Measurements from ENCODE around the gene TNS3. TPM values are rescaled to one million over a fixed set of nuclear protein-coding genes. Genes with fewer than 3 reads are reported as not detected.
A peak's percentile ranks its signal among the peaks of the same experiment; 100 is the strongest.

TNS3 gene
- total and polyA plus RNA-seq, 2 of the 13 experiments (the other 11 are each of a cell fraction or from before 2014, with no cell fraction given), result 52.9 to 55.7 TPM

- TF ChIP-seq ZNF605 (CRISPR knock-in tag; IDR thresholded peaks at IDR 0.05), result peak; percentile 61; the same call in 1 of the 2 replicates
- TF ChIP-seq ZNF292 (CRISPR knock-in tag; IDR thresholded peaks at IDR 0.05; ENCODE audit: borderline replicate concordance, low read depth), result peak; percentile 17; the same call in 1 of the 2 replicates
- TF ChIP-seq, protein P1, sequence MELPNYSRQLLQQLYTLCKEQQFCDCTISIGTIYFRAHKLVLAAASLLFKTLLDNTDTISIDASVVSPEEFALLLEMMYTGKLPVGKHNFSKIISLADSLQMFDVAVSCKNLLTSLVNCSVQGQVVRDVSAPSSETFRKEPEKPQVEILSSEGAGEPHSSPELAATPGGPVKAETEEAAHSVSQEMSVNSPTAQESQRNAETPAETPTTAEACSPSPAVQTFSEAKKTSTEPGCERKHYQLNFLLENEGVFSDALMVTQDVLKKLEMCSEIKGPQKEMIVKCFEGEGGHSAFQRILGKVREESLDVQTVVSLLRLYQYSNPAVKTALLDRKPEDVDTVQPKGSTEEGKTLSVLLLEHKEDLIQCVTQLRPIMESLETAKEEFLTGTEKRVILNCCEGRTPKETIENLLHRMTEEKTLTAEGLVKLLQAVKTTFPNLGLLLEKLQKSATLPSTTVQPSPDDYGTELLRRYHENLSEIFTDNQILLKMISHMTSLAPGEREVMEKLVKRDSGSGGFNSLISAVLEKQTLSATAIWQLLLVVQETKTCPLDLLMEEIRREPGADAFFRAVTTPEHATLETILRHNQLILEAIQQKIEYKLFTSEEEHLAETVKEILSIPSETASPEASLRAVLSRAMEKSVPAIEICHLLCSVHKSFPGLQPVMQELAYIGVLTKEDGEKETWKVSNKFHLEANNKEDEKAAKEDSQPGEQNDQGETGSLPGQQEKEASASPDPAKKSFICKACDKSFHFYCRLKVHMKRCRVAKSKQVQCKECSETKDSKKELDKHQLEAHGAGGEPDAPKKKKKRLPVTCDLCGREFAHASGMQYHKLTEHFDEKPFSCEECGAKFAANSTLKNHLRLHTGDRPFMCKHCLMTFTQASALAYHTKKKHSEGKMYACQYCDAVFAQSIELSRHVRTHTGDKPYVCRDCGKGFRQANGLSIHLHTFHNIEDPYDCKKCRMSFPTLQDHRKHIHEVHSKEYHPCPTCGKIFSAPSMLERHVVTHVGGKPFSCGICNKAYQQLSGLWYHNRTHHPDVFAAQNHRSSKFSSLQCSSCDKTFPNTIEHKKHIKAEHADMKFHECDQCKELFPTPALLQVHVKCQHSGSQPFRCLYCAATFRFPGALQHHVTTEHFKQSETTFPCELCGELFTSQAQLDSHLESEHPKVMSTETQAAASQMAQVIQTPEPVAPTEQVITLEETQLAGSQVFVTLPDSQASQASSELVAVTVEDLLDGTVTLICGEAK (IDR thresholded peaks at IDR 0.05), result peak; percentile 39; the same call in 1 of the 2 replicates
- TF ChIP-seq, protein P1 (CRISPR knock-in tag; IDR thresholded peaks at IDR 0.05), result peak; percentile 97
- TF ChIP-seq CTCF (CRISPR knock-in tag; IDR thresholded peaks at IDR 0.05), result peak; percentile 93
- no peak for TF ChIP-seq TCF7L2 (IDR thresholded peaks at IDR 0.05; ENCODE audit: low read depth, low read length)
- 0 out of 2 replicates have a peak, but pooled peaks have one; percentile 44 for TF ChIP-seq TARDBP (CRISPR knock-in tag; IDR thresholded peaks at IDR 0.05)
- TF ChIP-seq PPARG (CRISPR knock-in tag; conservative IDR thresholded peaks at IDR 0.05), result peak; percentile 96
- peak; percentile 14; the same call in 1 of the 2 replicates for TF ChIP-seq ELF1 (CRISPR knock-in tag; IDR thresholded peaks at IDR 0.05)
- TF ChIP-seq RARA (CRISPR knock-in tag; IDR thresholded peaks at IDR 0.05), result 0 out of 2 replicates have a peak, but pooled peaks have one; percentile 11
- TF ChIP-seq TOE1 (CRISPR knock-in tag; IDR thresholded peaks at IDR 0.05), result 0 out of 2 replicates have a peak, but pooled peaks have one; percentile 81
- TF ChIP-seq NCOA2 (CRISPR knock-in tag; IDR thresholded peaks at IDR 0.05), result peak; percentile 28; the same call in 1 of the 2 replicates
- TF ChIP-seq ZSCAN9 (CRISPR knock-in tag; IDR thresholded peaks at IDR 0.05; ENCODE audit: borderline replicate concordance), result peak; percentile 44; the same call in 1 of the 2 replicates
- TF ChIP-seq ZNF232 (CRISPR knock-in tag; IDR thresholded peaks at IDR 0.05; ENCODE audit: borderline replicate concordance), result no peak
- TF ChIP-seq ZNF792 (CRISPR knock-in tag; IDR thresholded peaks at IDR 0.05), result 0 out of 2 replicates have a peak, but pooled peaks have one; percentile 33
- no peak for TF ChIP-seq ZNF274 (CRISPR knock-in tag; IDR thresholded peaks at IDR 0.05)
- TF ChIP-seq GTF3A (CRISPR knock-in tag; conservative IDR thresholded peaks at IDR 0.05), result no peak
- no peak for TF ChIP-seq RBM22 (optimal IDR thresholded peaks at IDR 0.05; ENCODE audit: low read length)
- TF ChIP-seq PHF21A (CRISPR knock-in tag; IDR thresholded peaks at IDR 0.05), result peak; percentile 59; the same call in 1 of the 2 replicates
- peak; percentile 80 for TF ChIP-seq XRCC5 (optimal IDR thresholded peaks at IDR 0.05; ENCODE audit: low read length)
- TF ChIP-seq ZNF629 (CRISPR knock-in tag; conservative IDR thresholded peaks at IDR 0.05), result 0 out of 2 replicates have a peak, but pooled peaks have one; percentile 7
- TF ChIP-seq RXRB (CRISPR knock-in tag; IDR thresholded peaks at IDR 0.05; ENCODE audit: borderline replicate concordance), result peak; percentile 86
Observed at GRCh38 chr7:47266131-47266706, 315.7 kb downstream of the TNS3 start (continued).

All from HepG2 (cell line).